Endothelial cell of umbilical vein (primary cell): Measurements from ENCODE around the gene CACNG4. TPM values are rescaled to one million over a fixed set of nuclear protein-coding genes. Genes with fewer than 3 reads are reported as not detected.

ENCODE experiments used
- BruUV-seq: library from RNA; stranded (reverse); fragments of 400-500 nt; replicated peaks from 2 replicates; lab custom pipeline; 2021; lab: Mats Ljungman, UMichigan
- CTCF ChIA-PET: fragments of 300-600, 350-600 bp; sonication (Branson Sonifier 250); formaldehyde crosslinking; loops from one replicate; lab custom pipeline; 2021; ENCODE audit warnings: antibody characterized with exemption, inconsistent platforms; lab: Charles Lee
- POLR2A ChIA-PET: fragments of 300-600, 350-600 bp; sonication (Branson Sonifier 250); formaldehyde crosslinking; loops from one replicate; lab custom pipeline; 2021; ENCODE audit warnings: antibody characterized with exemption, inconsistent platforms; lab: Charles Lee
- DNase-seq: peaks from one replicate; pipeline ENCODE4 v3.0.0-alpha.2; 2011; ENCODE audit warnings: low read depth, low spot score
- FAIRE-seq: peaks from 2 replicates; lab custom pipeline; 2011; peaks lifted over from hg19 to GRCh38; lab: Jason Lieb, UNC
- H2AFZ ChIP-seq: 2 replicates; pipeline ENCODE4 v1.6.0; 2012; ENCODE audit warnings: low read depth, low read length, control low read depth, inconsistent platforms
- H3K27ac ChIP-seq: 2 replicates; pipeline ENCODE4 v1.5.1; 2011; ENCODE audit warnings: low read depth, mild to moderate bottlenecking, control low read depth, low read length, moderate library complexity; ENCODE audit not compliant: insufficient read depth
- H3K27me3 ChIP-seq, 2 experiments: 2 replicates each; pipeline versions ENCODE4 v1.6.0 to v1.6.1; 2011; ENCODE audit warnings: low read length in 2 of 2, mixed read lengths in 1 of 2; ENCODE audit not compliant: control insufficient read depth in 2 of 2, insufficient read depth in 2 of 2
- H3K36me3 ChIP-seq, 2 experiments: 2 replicates in 1 of 2; 3 replicates in 1 of 2; pipeline ENCODE4 v1.5.1; 2011; ENCODE audit warnings: low read length in 2 of 2, mild to moderate bottlenecking in 1 of 2, moderate library complexity in 1 of 2; ENCODE audit not compliant: control insufficient read depth in 2 of 2, insufficient read depth in 2 of 2; ENCODE audit errors: extremely low read depth in 1 of 2
- H3K4me1 ChIP-seq: 3 replicates; pipeline ENCODE4 v1.5.1; 2011; ENCODE audit warnings: mild to moderate bottlenecking, low read length; ENCODE audit not compliant: control insufficient read depth, insufficient read depth; ENCODE audit errors: extremely low read depth
- H3K4me2 ChIP-seq: 2 replicates; pipeline ENCODE4 v1.6.1; 2011; ENCODE audit warnings: low read length, control low read depth, mixed read lengths; ENCODE audit not compliant: insufficient read depth
- H3K4me3 ChIP-seq, 3 experiments: fragments of 200-600 bp in 1 of 3; sonication (generic), shearing (Covaris generic) in 1 of 3; replicated peaks in 1 of 3; 2 replicates each; pipeline ENCODE4 v1.5.1; 2011 to 2016; ENCODE audit warnings: control low read depth in 3 of 3, low read length in 3 of 3, mild to moderate bottlenecking in 2 of 3, inconsistent platforms in 1 of 3, low read depth in 1 of 3, moderate library complexity in 1 of 3; ENCODE audit not compliant: insufficient read depth in 1 of 3
- H3K79me2 ChIP-seq: 2 replicates; pipeline ENCODE4 v1.6.0; 2012; ENCODE audit warnings: low read length, inconsistent platforms; ENCODE audit not compliant: control insufficient read depth, insufficient read depth
- H3K9ac ChIP-seq: replicated peaks from 2 replicates; pipeline ENCODE3; 2011; ENCODE audit warnings: low read length, control low read depth; ENCODE audit not compliant: insufficient read depth; ENCODE audit errors: extremely low read depth
- H3K9me1 ChIP-seq: replicated peaks from 3 replicates; pipeline ENCODE4 v1.6.0; 2011; ENCODE audit warnings: mild to moderate bottlenecking, low read length; ENCODE audit not compliant: control insufficient read depth, insufficient read depth; ENCODE audit errors: extremely low read depth
- H3K9me3 ChIP-seq: replicated peaks from 2 replicates; pipeline ENCODE4 v1.5.1; 2012; ENCODE audit warnings: low read length, inconsistent platforms; ENCODE audit not compliant: control insufficient read depth, insufficient read depth
- H4K20me1 ChIP-seq: replicated peaks from 2 replicates; pipeline ENCODE3; 2011; ENCODE audit warnings: mild to moderate bottlenecking, low read length; ENCODE audit not compliant: control insufficient read depth, insufficient read depth; ENCODE audit errors: extremely low read depth
- CTCF ChIP-seq, 2 donors: IDR thresholded peaks; 1 replicate in 1 of 2; 2 replicates in 1 of 2; pipeline ENCODE4 v1.5.1; 2011; ENCODE audit warnings: low read length in 2 of 2, mild to moderate bottlenecking in 2 of 2, moderate library complexity in 2 of 2, control low read depth in 1 of 2, inconsistent platforms in 1 of 2, low read depth in 1 of 2; ENCODE audit not compliant: insufficient read depth in 1 of 2; ENCODE audit errors: extremely low read depth in 1 of 2
- EZH2 ChIP-seq: IDR thresholded peaks from 2 replicates; pipeline ENCODE4 v1.6.1; 2012; ENCODE audit warnings: borderline replicate concordance, low read depth, mild to moderate bottlenecking, moderate library complexity, low read length, inconsistent platforms; ENCODE audit not compliant: severe bottlenecking
- FOS ChIP-seq: IDR thresholded peaks from 2 replicates; pipeline ENCODE4 v1.6.1; 2011; ENCODE audit warnings: mild to moderate bottlenecking, low read length, moderate library complexity, borderline replicate concordance; ENCODE audit not compliant: insufficient read depth
- GATA2 ChIP-seq: IDR thresholded peaks from 2 replicates; pipeline ENCODE4 v1.7.0; 2011; ENCODE audit warnings: low read depth, mild to moderate bottlenecking, moderate library complexity, mixed read lengths, low read length; ENCODE audit not compliant: insufficient read length, insufficient read depth
- JUN ChIP-seq: IDR thresholded peaks from 2 replicates; pipeline ENCODE4 v1.6.1; 2011; ENCODE audit warnings: borderline replicate concordance, low read depth; ENCODE audit not compliant: insufficient read length, insufficient read depth
- MYC ChIP-seq: IDR thresholded peaks from one replicate; pipeline ENCODE4 v1.6.1; 2011; ENCODE audit warnings: mild to moderate bottlenecking, low read depth, low read length
- POLR2A ChIP-seq: IDR thresholded peaks from 2 replicates; pipeline ENCODE4 v1.6.1; 2012; ENCODE audit warnings: low read depth, mild to moderate bottlenecking, control low read depth, low read length
- POLR2AphosphoS5 ChIP-seq: IDR thresholded peaks from 2 replicates; pipeline ENCODE4 v1.6.1; 2012; ENCODE audit warnings: low read depth, mild to moderate bottlenecking, control low read depth, low read length, moderate library complexity; ENCODE audit not compliant: insufficient read depth
- dilution Hi-C: fragments of 300-500 bp; cut with MboI; formaldehyde crosslinking; loops from one replicate; pipeline ENCODE4 v1.15.0; 2019; ENCODE audit warnings: low sequenced_read_pairs; ENCODE audit not compliant: extremely low pct_ligation_motif_present
- intact Hi-C: fragments of 100-400 bp; cut with micrococcal nuclease; formaldehyde crosslinking; loops from one replicate; pipeline ENCODE4 v1.10.0; 2022
- polyA plus RNA-seq, 4 experiments: library from polyadenylated mRNA; depleted of rRNA in 3 of 4; stranded (reverse) in 3 of 4; unstranded in 1 of 4; fragments of >200 nt; gene quantifications; 2 replicates each; pipeline versions ENCODE4 v1.2.1 to v1.2.3, GENCODE V29; 2011 to 2012; ENCODE audit warnings: missing spikeins in 1 of 4
- total RNA-seq: library from RNA; stranded (reverse); gene quantifications from 2 replicates; pipeline ENCODE4 v1.2.3, GENCODE V29; 2021
- TF ChIP-seq, protein P1 (sequence below): IDR thresholded peaks from 2 replicates; pipeline ENCODE4 v1.6.1; 2011; ENCODE audit not compliant: insufficient read depth, insufficient read length

CACNG4 gene
- total and polyA plus RNA-seq, 2 donors (not counting 3 experiments of a cell fraction or from before 2014, with no cell fraction given): not detected

- Histone ChIP-seq H3K9me1 (no peaks in the 10 kb centered on the region), H3K27ac (no peak overlapping the region), H3K36me3 (no peaks in the 10 kb centered on the region), H3K4me2 (no peak overlapping the region), H3K27me3 (peaks cover 5 to 6% of the 10 kb centered on the region in 2 experiments), H4K20me1 (no peaks in the 10 kb centered on the region), H3K4me3 (no peak overlapping the region), H3K4me1 (no peaks in the 10 kb centered on the region), H3K79me2 (no peaks in the 10 kb centered on the region), H3K9me3 (no peaks in the 10 kb centered on the region), H2AFZ (no peak overlapping the region), H3K9ac (no peak overlapping the region)
- DNase-seq (no peak), FAIRE-seq (no peak)
- ChIA-PET POLR2A (no interaction called here), CTCF (interaction anchor here (1.6 kb wide), 1 partner anchor 24 kb away, joined by 6 read pairs; no protein-coding TSS in a partner anchor)
- dilution Hi-C loops: no loop called here
- no TSS peak for BruUV-seq
- TF ChIP-seq FOS: no peak
- TF ChIP-seq POLR2A: no peak
- TF ChIP-seq JUN: no peak
- TF ChIP-seq, protein P1, sequence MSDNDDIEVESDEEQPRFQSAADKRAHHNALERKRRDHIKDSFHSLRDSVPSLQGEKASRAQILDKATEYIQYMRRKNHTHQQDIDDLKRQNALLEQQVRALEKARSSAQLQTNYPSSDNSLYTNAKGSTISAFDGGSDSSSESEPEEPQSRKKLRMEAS: no peak
- no peak for TF ChIP-seq EZH2
- no peak for TF ChIP-seq POLR2AphosphoS5
- no peak for TF ChIP-seq GATA2
- no peak for TF ChIP-seq MYC
- TF ChIP-seq CTCF (IDR thresholded peaks at IDR 0.05; ENCODE audit: extremely low read depth in 1 of 2, insufficient read depth in 1 of 2, low read depth in 1 of 2, low read length in 2 of 2): no peak
- intact Hi-C loops: no loop called here
Observed at GRCh38 chr17:66923886-66924285, 40.6 kb upstream of the CACNG4 start.
